Muscle of leg (tissue), 11 donors: ENCODE data around the gene WNT3A. TPM values are rescaled to one million over a fixed set of nuclear protein-coding genes. Genes with fewer than 3 reads are reported as not detected.

Source experiments
- DNase-seq: peaks from one replicate; pipeline ENCODE4 v3.0.0; 2013
- H3K27ac ChIP-seq: one replicate; pipeline ENCODE4 v1.5.1; 2013; ENCODE audit warnings: mild to moderate bottlenecking, low read length, control low read depth
- H3K27me3 ChIP-seq: one replicate; pipeline ENCODE4 v1.6.1; 2013; ENCODE audit warnings: low read length; ENCODE audit not compliant: control insufficient read depth, insufficient read depth
- H3K36me3 ChIP-seq: one replicate; pipeline ENCODE4 v1.6.1; 2013; ENCODE audit warnings: low read length; ENCODE audit not compliant: control insufficient read depth, insufficient read depth
- H3K4me1 ChIP-seq: one replicate; pipeline ENCODE4 v1.6.1; 2013; ENCODE audit warnings: low read length; ENCODE audit not compliant: control insufficient read depth, insufficient read depth
- H3K4me3 ChIP-seq: one replicate; pipeline ENCODE4 v1.5.1; 2013; ENCODE audit warnings: low read length, control low read depth
- H3K9me3 ChIP-seq: replicated peaks from 2 replicates; pipeline ENCODE4 v1.6.1; 2013; ENCODE audit warnings: low read depth, low read length; ENCODE audit not compliant: control insufficient read depth
- WGBS: methylation state at CpG from one replicate; pipeline ENCODE4 v1.1.5; 2013; ENCODE audit warnings: missing lambda C conversion rate; ENCODE audit not compliant: insufficient coverage; 5-methylcytosine and 5-hydroxymethylcytosine counted together
- polyA plus RNA-seq, 8 donors: library from polyadenylated mRNA; unstranded; fragments of 120-200 nt; gene quantifications; one replicate each; pipeline versions ENCODE4 v1.2.1 to v1.2.3, GENCODE V29; 2013; ENCODE audit warnings: inconsistent platforms in 1 of 8, low replicate concordance in 1 of 8; ENCODE audit not compliant: insufficient read length in 8 of 8, insufficient read depth in 1 of 8
- total RNA-seq: library from RNA; stranded (reverse); fragments of 120-200 nt; gene quantifications from one replicate; pipeline ENCODE4 v1.2.4, GENCODE V29; 2013

The WNT3A gene
- total and polyA plus RNA-seq, 9 donors = 0.54 TPM; not detected in 8

DNA sequence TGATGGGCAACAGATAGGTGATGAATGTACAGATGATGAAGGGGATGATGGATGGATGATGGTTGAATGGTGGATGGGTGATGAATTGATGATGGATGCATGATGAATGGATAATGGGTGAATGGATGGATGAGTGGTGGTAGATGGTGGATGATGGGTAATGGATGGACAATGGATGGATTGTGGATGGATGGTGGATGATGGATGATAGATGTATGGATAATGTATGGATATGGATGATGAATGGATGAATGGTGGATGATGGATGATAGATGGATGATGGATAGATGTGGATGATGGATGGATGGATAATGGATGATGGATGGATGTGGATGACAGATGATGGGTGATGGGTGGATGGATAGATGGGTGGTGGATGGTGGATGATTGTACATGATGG is 35.7 kb downstream of the WNT3A start:
- no peaks in the 10 kb centered on the region for H3K9me3 ChIP-seq
- no peaks in the 10 kb centered on the region for H3K36me3 ChIP-seq
- DNase-seq = no peak
- H3K27ac ChIP-seq = no peak overlapping the region
- peaks cover 3% of the 10 kb centered on the region for H3K4me1 ChIP-seq
- H3K27me3 ChIP-seq = peaks cover 36% of the 10 kb centered on the region
- no peak overlapping the region for H3K4me3 ChIP-seq

DNA sequence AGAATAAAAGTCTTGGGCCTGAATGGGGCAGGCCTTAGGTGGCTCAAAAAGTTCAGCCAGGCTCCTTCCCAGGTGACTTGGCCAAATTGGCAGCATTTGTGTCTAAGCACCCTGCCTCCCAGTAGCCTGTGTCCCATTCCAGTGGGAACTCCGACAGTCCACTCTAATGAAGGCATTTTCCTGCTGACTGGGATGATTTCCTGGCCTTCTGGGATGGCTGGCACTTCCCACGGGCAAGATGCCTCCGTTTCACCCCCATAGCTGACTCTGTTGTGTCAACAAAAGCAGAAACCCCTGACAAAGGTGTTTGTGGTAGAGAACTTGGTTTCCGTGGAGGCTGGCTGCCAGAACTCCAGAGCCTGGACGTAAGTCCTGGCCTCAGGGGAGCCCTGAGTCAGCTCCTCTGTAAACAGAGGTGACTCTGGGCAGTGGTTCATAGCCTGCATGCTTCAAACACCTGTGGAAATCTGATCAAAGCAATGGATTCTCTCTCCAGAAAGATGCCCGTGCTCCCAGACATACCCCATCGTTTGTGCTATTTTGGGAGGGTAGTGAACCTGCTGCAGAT is 36.6 kb downstream of the WNT3A start:
- H3K9me3 ChIP-seq = no peaks in the 10 kb centered on the region
- no peaks in the 10 kb centered on the region for H3K4me1 ChIP-seq
- WGBS = 49% methylated on average over 6 of the region's 7 CpGs
- H3K36me3 ChIP-seq = no peaks in the 10 kb centered on the region
- H3K27me3 ChIP-seq = peaks cover 27% of the 10 kb centered on the region
- H3K27ac ChIP-seq = no peak overlapping the region
- DNase-seq = no peak
- H3K4me3 ChIP-seq = no peak overlapping the region

DNA sequence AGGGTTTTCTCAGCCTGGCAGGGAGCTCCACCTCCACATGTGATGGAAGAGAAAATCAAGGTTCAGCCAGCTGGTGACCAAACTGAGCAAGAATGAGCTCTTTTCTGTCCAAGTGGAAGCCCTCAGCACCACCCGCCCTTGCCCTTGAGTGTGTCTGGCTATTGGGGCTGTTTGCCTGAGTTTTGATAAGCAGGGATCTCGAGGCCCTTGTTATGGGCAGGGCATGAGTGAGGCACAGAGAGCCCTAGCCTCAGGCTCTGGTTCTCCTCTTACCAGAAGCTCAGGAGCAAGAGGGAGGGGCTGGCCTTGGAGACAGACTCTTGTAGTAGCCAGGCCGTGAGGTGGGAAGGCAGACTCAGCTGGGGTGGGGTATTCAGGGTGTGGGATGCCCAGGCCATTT is 38.2 kb downstream of the WNT3A start:
- no peaks in the 10 kb centered on the region for H3K4me1 ChIP-seq
- WGBS = 35% methylated on average over 3 of the region's 3 CpGs
- no peak overlapping the region for H3K27ac ChIP-seq
- no peak overlapping the region for H3K4me3 ChIP-seq
- DNase-seq = no peak
- H3K36me3 ChIP-seq = no peaks in the 10 kb centered on the region
- peaks cover 15% of the 10 kb centered on the region for H3K27me3 ChIP-seq
- H3K9me3 ChIP-seq = no peaks in the 10 kb centered on the region

DNA sequence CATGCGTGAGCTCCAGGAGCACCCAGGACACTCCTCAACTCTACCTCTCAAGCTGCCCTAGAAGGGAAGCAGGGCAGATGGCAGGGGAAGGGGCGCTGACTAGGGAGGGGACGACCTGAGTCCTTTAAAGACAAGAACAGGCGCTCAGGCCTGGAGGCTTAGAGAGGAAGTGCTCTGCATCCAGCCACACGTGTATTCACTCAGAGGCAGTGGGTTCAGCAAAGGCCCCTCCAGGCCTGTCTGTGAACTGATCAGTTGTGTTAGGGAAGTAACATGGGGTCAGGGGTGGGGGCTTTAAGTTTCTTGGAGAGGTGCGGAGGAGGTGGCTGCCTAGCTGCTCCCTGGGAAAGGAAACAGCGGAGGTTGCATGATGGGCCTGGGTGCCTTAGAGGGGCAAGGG is 38.6 kb downstream of the WNT3A start:
- H3K27ac ChIP-seq = no peak overlapping the region
- WGBS = 68% methylated on average over 3 of the region's 7 CpGs
- H3K4me3 ChIP-seq = no peak overlapping the region
- H3K27me3 ChIP-seq = peaks cover 15% of the 10 kb centered on the region
- DNase-seq = no peak
- no peaks in the 10 kb centered on the region for H3K9me3 ChIP-seq
- no peaks in the 10 kb centered on the region for H3K4me1 ChIP-seq
- no peaks in the 10 kb centered on the region for H3K36me3 ChIP-seq

DNA sequence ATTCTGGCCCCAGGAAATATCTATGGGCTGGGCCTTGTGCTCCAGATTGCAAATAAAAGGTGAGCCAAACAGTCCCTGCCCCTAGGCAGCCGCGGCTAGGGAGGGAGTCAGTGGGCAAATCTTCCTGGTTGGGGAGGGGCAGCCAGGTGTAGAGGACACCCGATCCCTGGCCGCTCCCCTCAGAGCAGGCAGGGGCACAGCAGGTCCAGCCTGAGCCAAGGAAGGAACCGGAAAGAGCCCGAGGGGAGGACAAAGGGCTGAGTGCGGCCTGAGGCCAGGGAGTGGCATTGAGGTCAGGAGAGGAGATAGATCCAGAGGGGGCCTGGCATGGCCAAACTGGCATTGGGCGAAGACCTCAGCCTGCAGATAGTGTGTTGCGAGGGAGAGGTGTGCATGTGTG is 39.1 kb downstream of the WNT3A start:
- no peak for DNase-seq
- 86% methylated on average over 9 of the region's 9 CpGs for WGBS
- Histone ChIP-seq H3K27me3 (peaks cover 15% of the 10 kb centered on the region), H3K4me1 (no peaks in the 10 kb centered on the region), H3K36me3 (no peaks in the 10 kb centered on the region), H3K27ac (no peak overlapping the region), H3K4me3 (no peak overlapping the region), H3K9me3 (no peaks in the 10 kb centered on the region)

DNA sequence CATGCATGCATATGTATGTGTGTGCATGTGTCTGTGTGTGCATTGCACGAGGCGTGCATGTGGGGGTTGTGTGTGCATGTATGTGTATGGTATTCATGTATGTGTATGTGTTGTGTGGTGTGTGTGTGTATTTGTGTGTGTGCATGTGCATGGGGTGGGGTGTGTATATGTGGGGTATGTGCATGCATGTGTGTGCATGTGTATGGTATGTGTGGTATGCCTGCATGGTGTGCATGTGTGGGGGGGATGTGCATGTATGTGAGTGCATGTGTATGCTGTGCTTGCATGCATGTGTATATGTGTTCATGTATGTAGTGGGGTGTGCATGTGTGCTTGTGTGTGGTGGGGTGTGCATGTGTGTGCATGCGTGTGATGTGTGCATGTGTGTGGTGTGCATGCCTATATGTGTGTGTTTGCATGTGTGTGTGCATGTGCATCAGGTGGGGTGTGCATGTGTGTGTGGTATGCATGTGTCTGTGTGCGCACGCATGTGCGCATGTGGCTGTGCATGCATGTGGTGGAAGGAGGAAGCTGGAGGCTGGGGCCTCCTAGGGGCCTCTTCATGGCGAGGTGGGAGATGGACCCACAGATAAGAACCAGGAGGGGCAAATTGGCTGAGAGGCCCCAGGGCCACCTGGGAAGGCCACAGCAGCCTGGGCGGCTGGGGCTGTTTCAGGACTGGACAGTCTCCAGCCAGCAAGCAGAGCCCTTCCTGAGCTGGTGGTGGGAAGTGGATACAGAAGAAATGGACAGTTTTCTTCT is 39.8 kb downstream of the WNT3A start:
- DNase-seq = no peak
- H3K9me3 ChIP-seq = no peaks in the 10 kb centered on the region
- WGBS = 86% methylated on average over 8 of the region's 8 CpGs
- H3K4me1 ChIP-seq = no peaks in the 10 kb centered on the region
- peaks cover 18% of the 10 kb centered on the region for H3K27me3 ChIP-seq
- no peaks in the 10 kb centered on the region for H3K36me3 ChIP-seq
- no peak overlapping the region for H3K27ac ChIP-seq
- H3K4me3 ChIP-seq = no peak overlapping the region

DNA sequence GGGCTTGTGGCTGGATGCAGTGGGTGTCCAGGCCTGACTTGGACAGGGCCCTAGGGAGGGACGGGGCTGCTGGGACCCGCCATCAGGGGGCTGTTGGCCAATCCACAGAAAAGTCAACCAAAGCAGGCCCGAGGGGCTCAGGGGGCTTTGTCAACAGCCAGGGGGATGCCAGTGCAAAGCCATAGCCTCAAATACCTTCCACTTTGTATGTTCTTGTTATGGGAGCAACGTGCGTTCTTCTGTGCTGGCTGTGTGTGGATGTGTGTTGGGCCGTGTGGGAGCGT is 40.3 kb downstream of the WNT3A start:
- Histone ChIP-seq H3K4me1 (no peaks in the 10 kb centered on the region), H3K9me3 (no peaks in the 10 kb centered on the region)
- 73% methylated on average over 3 of the region's 7 CpGs for WGBS

DNA sequence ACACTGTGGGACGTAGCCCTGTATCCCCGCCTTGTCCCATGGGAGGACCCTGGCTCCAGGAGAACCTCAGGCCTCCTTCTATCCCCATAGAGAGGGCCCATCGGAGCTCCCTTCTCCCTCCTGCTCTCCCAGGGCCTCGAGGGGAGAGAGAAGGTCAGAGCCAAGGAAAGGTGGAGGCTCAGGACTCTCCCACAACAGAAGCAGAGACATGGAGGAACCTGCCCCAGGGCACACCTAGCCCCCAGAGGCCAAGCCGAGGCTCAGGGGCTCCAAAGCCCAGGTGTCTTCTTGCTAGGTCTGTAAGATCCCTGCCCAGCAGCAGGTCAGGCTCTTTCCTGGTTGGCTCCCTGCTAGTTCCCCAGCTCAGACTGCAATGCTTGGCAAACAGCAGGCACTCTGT is 41.3 kb downstream of the WNT3A start:
- H3K27ac ChIP-seq = no peak overlapping the region
- no peaks in the 10 kb centered on the region for H3K9me3 ChIP-seq
- H3K4me1 ChIP-seq = no peaks in the 10 kb centered on the region
- peaks cover 24% of the 10 kb centered on the region for H3K27me3 ChIP-seq
- no peak for DNase-seq
- no peak overlapping the region for H3K4me3 ChIP-seq
- 56% methylated on average over 2 of the region's 5 CpGs for WGBS
- H3K36me3 ChIP-seq = no peaks in the 10 kb centered on the region

More for the DNA sequence above, 40.3 kb downstream of the WNT3A start:
- DNase-seq = no peak
- Histone ChIP-seq H3K27ac (no peak overlapping the region), H3K4me3 (no peak overlapping the region), H3K27me3 (peaks cover 22% of the 10 kb centered on the region), H3K36me3 (no peaks in the 10 kb centered on the region)

DNA sequence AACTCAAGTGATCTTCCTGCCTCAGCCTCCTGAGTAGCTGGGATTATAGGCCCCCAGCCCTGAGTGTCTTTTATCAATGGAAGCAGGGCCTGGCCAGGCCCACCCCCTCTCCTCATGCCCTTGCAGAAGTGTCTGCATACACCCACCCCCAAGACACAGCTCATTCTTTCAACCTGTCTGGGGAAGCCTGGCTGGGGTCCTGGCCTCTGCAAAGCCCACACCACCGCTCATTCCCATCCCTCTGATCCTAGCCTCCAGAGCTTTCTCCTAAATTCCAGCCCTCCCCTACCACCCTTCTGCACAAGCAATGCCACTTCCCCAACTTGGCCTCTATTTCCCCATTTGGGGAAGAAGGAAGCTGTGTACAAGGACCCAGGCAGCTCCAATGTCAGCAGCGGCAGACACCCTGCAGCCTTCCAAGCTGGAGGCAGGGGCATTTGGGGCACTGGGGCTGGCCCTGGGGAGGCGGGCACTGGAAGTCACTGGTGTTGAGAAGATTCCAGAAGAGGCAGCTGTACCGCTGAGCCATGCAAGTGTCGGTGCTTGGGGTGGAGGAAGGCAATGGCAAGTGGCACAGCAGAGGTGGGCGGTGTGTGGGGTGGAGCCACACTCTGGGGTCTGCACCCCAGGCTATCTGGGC is 42.0 kb downstream of the WNT3A start:
- H3K36me3 ChIP-seq = no peaks in the 10 kb centered on the region
- no peaks in the 10 kb centered on the region for H3K9me3 ChIP-seq
- no peaks in the 10 kb centered on the region for H3K4me1 ChIP-seq
- WGBS = 67% methylated on average over 5 of the region's 6 CpGs
- H3K27ac ChIP-seq = no peak overlapping the region
- no peak for DNase-seq
- H3K4me3 ChIP-seq = no peak overlapping the region
- H3K27me3 ChIP-seq = peaks cover 21% of the 10 kb centered on the region

DNA sequence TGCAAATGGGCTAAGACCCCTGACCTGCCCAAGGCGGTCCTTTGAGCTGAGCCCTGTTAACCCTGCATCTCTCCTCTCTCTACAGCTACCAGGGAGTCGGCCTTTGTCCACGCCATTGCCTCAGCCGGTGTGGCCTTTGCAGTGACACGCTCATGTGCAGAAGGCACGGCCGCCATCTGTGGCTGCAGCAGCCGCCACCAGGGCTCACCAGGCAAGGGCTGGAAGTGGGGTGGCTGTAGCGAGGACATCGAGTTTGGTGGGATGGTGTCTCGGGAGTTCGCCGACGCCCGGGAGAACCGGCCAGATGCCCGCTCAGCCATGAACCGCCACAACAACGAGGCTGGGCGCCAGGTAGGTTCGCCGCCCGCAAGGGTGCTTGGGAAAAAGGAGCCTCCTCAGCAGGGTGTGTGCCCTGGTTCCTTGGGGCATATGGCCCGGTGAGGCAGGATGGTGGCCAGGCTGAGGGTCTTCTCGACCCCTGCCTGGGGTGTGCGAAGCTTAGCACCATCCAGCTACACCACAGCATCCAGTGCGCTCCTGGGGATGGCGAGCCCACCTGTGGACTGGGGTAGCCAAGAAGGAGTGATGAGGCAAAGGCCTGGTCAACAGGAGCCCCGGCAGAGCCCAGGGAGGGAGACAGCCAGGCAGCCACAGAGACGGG is 43.9 kb downstream of the WNT3A start:
- no peak overlapping the region for H3K27ac ChIP-seq
- no peak overlapping the region for H3K4me3 ChIP-seq
- H3K27me3 ChIP-seq = peaks cover 22% of the 10 kb centered on the region
- no peaks in the 10 kb centered on the region for H3K4me1 ChIP-seq
- no peak for DNase-seq
- WGBS = 90% methylated on average over 25 of the region's 30 CpGs
- no peaks in the 10 kb centered on the region for H3K36me3 ChIP-seq
- no peaks in the 10 kb centered on the region for H3K9me3 ChIP-seq
